ENCODE results near the gene FBXO24. TPM values are rescaled to one million over a fixed set of nuclear protein-coding genes. Genes with fewer than 3 reads are reported as not detected.

Gene FBXO24
- total and polyA plus RNA-seq, 10 of the 15 experiments (the other 5 are each of a cell fraction or from before 2014, with no cell fraction given): 0.11 to 0.96 (median 0.27) TPM; not detected in 4

GRCh38 chr7:100626530-100627237, 40.6 kb downstream of the FBXO24 start (continued):
- TF ChIP-seq PAX5 (IDR thresholded peaks at IDR 0.05; ENCODE audit: borderline replicate concordance, low read depth, low read length): no peak
- TF ChIP-seq, protein P1, sequence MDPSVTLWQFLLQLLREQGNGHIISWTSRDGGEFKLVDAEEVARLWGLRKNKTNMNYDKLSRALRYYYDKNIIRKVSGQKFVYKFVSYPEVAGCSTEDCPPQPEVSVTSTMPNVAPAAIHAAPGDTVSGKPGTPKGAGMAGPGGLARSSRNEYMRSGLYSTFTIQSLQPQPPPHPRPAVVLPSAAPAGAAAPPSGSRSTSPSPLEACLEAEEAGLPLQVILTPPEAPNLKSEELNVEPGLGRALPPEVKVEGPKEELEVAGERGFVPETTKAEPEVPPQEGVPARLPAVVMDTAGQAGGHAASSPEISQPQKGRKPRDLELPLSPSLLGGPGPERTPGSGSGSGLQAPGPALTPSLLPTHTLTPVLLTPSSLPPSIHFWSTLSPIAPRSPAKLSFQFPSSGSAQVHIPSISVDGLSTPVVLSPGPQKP (IDR thresholded peaks at IDR 0.05; ENCODE audit: low read depth, low read length): no peak
- peak in 1 of 2 experiments; percentile 76; a peak in 2 of 3 replicates for TF ChIP-seq EGR1 (IDR thresholded peaks at IDR 0.05; ENCODE audit: borderline replicate concordance in 1 of 2, low read depth in 2 of 2, low read length in 2 of 2)
- TF ChIP-seq KLF5 (IDR thresholded peaks at IDR 0.05; ENCODE audit: partially characterized antibody): no peak
- TF ChIP-seq EED (IDR thresholded peaks at IDR 0.05; ENCODE audit: low read depth): no peak
- TF ChIP-seq, protein P2, sequence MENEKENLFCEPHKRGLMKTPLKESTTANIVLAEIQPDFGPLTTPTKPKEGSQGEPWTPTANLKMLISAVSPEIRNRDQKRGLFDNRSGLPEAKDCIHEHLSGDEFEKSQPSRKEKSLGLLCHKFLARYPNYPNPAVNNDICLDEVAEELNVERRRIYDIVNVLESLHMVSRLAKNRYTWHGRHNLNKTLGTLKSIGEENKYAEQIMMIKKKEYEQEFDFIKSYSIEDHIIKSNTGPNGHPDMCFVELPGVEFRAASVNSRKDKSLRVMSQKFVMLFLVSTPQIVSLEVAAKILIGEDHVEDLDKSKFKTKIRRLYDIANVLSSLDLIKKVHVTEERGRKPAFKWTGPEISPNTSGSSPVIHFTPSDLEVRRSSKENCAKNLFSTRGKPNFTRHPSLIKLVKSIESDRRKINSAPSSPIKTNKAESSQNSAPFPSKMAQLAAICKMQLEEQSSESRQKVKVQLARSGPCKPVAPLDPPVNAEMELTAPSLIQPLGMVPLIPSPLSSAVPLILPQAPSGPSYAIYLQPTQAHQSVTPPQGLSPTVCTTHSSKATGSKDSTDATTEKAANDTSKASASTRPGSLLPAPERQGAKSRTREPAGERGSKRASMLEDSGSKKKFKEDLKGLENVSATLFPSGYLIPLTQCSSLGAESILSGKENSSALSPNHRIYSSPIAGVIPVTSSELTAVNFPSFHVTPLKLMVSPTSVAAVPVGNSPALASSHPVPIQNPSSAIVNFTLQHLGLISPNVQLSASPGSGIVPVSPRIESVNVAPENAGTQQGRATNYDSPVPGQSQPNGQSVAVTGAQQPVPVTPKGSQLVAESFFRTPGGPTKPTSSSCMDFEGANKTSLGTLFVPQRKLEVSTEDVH (IDR thresholded peaks at IDR 0.05; ENCODE audit: low read depth, partially characterized antibody): no peak
- peak; percentile 59 for TF ChIP-seq CREB1 (IDR thresholded peaks at IDR 0.05; ENCODE audit: low read depth)
- TF ChIP-seq BMI1 (IDR thresholded peaks at IDR 0.05; ENCODE audit: borderline replicate concordance): no peak
- no peak for TF ChIP-seq YBX1 (IDR thresholded peaks at IDR 0.05)
- peak; percentile 68; the same call in 2 of the 3 replicates for TF ChIP-seq POU2F2 (IDR thresholded peaks at IDR 0.05; ENCODE audit: borderline replicate concordance, low read depth, low read length)
- 0 out of 2 replicates have a peak, but pooled peaks have one; percentile 21 for TF ChIP-seq CREM (IDR thresholded peaks at IDR 0.05; ENCODE audit: low read depth)
- no peak for TF ChIP-seq USF2 (IDR thresholded peaks at IDR 0.05; ENCODE audit: borderline replicate concordance, low read depth, low read length)
- TF ChIP-seq, protein P3, sequence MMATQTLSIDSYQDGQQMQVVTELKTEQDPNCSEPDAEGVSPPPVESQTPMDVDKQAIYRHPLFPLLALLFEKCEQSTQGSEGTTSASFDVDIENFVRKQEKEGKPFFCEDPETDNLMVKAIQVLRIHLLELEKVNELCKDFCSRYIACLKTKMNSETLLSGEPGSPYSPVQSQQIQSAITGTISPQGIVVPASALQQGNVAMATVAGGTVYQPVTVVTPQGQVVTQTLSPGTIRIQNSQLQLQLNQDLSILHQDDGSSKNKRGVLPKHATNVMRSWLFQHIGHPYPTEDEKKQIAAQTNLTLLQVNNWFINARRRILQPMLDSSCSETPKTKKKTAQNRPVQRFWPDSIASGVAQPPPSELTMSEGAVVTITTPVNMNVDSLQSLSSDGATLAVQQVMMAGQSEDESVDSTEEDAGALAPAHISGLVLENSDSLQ (IDR thresholded peaks at IDR 0.05): no peak
- TF ChIP-seq NFYB (IDR thresholded peaks at IDR 0.05; ENCODE audit: insufficient read depth, low read depth, low read length): no peak
- no peak for TF ChIP-seq NBN (IDR thresholded peaks at IDR 0.05)
- TF ChIP-seq MTA2 (IDR thresholded peaks at IDR 0.05; ENCODE audit: low read depth): no peak
- TF ChIP-seq BACH1 (IDR thresholded peaks at IDR 0.05; ENCODE audit: borderline replicate concordance): no peak
- TF ChIP-seq IKZF1 (conservative IDR thresholded peaks at IDR 0.05): no peak
- no peak for TF ChIP-seq CBFB (IDR thresholded peaks at IDR 0.05; ENCODE audit: low read depth)
- TF ChIP-seq KAT2A (conservative IDR thresholded peaks at IDR 0.05; ENCODE audit: control insufficient read depth, low read depth, low read length): no peak
- no peak for TF ChIP-seq JUNB (IDR thresholded peaks at IDR 0.05)
- TF ChIP-seq MAX (IDR thresholded peaks at IDR 0.05; ENCODE audit: low read depth, low read length): no peak
- TF ChIP-seq BHLHE40 (IDR thresholded peaks at IDR 0.05; ENCODE audit: borderline replicate concordance in 1 of 2, low read depth in 2 of 2, low read length in 1 of 2): peak in 1 of 2 experiments; percentile 9; a peak in 1 of 4 replicates
- no peak for TF ChIP-seq MTA3 (IDR thresholded peaks at IDR 0.05; ENCODE audit: borderline replicate concordance, low read length)
- TF ChIP-seq MYC (IDR thresholded peaks at IDR 0.05; ENCODE audit: insufficient read depth, insufficient read length, insufficient replicate concordance, low read length, severe bottlenecking): no peak
- no peak for TF ChIP-seq SMARCA5 (IDR thresholded peaks at IDR 0.05)

Data from GM12878 (cell line).